PFSK-1 (cell line): ENCODE data around the gene KCNQ2.

Source experiments
- FOXP2 ChIP-seq: optimal IDR thresholded peaks from 2 replicates; pipeline ENCODE3; 2011; ENCODE audit warnings: borderline replicate concordance, control low read depth, inconsistent platforms; ENCODE audit not compliant: insufficient read depth; ENCODE audit errors: extremely low read length, extremely low read depth
- POLR2AphosphoS5 ChIP-seq: IDR thresholded peaks from 2 replicates; pipeline ENCODE4 v1.6.1; 2012; ENCODE audit warnings: low read depth, mild to moderate bottlenecking, control low read depth, low read length, moderate library complexity
- SIN3A ChIP-seq: IDR thresholded peaks from 2 replicates; pipeline ENCODE4 v1.6.1; 2012; ENCODE audit warnings: mild to moderate bottlenecking, low read length, moderate library complexity, borderline replicate concordance; ENCODE audit not compliant: insufficient read depth
- TAF1 ChIP-seq: IDR thresholded peaks from 2 replicates; pipeline ENCODE4 v1.6.1; 2012; ENCODE audit warnings: low read length, control low read depth, borderline replicate concordance; ENCODE audit not compliant: insufficient read depth
- TF ChIP-seq, protein P1 (sequence below), 2 experiments: IDR thresholded peaks; 2 replicates each; pipeline versions ENCODE4 v1.6.1 to v1.8.0; 2011 to 2012; ENCODE audit warnings: low read depth in 2 of 2, low read length in 2 of 2, control low read depth in 1 of 2, inconsistent platforms in 1 of 2, mild to moderate bottlenecking in 1 of 2, moderate library complexity in 1 of 2; ENCODE audit not compliant: insufficient read depth in 1 of 2

Gene KCNQ2

DNA sequence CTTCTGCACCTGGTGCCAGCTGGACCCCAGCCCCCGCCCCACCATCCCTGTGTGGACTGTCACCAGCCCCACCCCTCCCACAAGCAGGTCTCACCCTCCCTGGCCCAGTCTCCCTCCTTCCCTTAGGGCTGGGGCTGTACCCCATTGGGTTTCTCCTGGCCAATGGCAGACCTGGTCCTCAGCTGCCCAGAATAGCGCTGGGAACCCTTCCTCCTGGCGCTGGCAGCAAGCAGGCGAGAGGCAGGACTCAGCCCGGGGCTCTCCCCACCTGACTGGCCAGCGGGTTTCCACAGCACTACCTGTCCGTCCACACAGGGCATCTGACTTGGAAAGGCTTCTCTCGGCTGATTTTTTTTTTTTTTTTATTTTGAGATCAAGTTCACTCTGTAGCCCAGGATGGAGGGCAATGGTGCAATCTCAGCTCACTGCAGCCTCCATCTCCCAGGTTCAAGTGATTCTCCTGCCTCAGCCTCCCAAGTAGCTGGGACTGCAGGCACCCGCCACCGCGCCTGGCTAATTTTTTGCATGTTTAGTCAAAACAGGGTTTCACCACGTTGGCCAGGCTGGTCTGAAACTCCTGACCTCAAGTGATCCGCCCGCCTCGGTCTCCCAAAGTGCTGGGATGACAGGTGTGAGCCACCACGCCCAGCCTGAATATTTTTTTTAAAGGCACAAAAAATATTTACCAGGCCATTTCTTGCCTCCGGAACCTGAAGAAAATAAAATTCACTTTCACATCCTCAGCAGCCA, 89.7 kb downstream of the KCNQ2 start:
- no peak for TF ChIP-seq SIN3A
- TF ChIP-seq, protein P1, sequence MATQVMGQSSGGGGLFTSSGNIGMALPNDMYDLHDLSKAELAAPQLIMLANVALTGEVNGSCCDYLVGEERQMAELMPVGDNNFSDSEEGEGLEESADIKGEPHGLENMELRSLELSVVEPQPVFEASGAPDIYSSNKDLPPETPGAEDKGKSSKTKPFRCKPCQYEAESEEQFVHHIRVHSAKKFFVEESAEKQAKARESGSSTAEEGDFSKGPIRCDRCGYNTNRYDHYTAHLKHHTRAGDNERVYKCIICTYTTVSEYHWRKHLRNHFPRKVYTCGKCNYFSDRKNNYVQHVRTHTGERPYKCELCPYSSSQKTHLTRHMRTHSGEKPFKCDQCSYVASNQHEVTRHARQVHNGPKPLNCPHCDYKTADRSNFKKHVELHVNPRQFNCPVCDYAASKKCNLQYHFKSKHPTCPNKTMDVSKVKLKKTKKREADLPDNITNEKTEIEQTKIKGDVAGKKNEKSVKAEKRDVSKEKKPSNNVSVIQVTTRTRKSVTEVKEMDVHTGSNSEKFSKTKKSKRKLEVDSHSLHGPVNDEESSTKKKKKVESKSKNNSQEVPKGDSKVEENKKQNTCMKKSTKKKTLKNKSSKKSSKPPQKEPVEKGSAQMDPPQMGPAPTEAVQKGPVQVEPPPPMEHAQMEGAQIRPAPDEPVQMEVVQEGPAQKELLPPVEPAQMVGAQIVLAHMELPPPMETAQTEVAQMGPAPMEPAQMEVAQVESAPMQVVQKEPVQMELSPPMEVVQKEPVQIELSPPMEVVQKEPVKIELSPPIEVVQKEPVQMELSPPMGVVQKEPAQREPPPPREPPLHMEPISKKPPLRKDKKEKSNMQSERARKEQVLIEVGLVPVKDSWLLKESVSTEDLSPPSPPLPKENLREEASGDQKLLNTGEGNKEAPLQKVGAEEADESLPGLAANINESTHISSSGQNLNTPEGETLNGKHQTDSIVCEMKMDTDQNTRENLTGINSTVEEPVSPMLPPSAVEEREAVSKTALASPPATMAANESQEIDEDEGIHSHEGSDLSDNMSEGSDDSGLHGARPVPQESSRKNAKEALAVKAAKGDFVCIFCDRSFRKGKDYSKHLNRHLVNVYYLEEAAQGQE (IDR thresholded peaks at IDR 0.05; ENCODE audit: insufficient read depth in 1 of 2, low read depth in 2 of 2, low read length in 2 of 2), result no peak
- no peak for TF ChIP-seq FOXP2
- TF ChIP-seq POLR2AphosphoS5, result no peak
- TF ChIP-seq TAF1, result no peak

DNA sequence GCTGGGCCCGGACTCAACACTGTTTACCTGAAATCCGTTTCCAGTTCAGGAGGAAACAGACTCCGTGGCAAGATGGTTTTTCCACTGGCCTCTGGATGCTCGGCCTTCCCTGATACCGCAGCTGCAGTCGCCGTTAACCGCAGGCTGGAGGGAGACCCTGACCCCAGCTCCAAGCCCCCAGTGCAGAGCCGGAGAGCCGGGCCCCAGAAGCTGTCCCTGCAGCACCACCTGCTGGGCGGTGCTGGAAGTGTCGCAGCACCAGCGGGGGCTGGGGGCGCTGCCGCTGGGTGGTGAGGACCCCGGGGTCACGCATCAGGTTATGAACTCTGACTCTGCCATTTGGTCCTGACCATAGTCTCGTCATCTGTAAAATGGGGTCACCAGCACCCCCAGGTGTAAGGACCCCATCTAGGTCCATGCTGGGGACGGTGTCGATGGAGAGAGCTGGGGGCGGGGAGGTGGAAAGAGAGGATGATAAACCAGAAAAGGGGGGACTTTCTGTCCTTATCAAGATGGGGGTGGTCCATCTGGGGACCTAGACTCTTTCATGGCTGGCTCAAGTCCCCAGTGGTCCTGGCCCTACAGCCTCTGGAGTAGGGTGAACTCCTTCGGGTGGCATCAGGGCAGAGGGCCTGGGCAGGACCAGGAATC, 90.5 kb downstream of the KCNQ2 start:
- TF ChIP-seq FOXP2 (no peak), SIN3A (no peak), POLR2AphosphoS5 (no peak), TAF1 (no peak)
- TF ChIP-seq, protein P1 (IDR thresholded peaks at IDR 0.05; ENCODE audit: insufficient read depth in 1 of 2, low read depth in 2 of 2, low read length in 2 of 2), result no peak

DNA sequence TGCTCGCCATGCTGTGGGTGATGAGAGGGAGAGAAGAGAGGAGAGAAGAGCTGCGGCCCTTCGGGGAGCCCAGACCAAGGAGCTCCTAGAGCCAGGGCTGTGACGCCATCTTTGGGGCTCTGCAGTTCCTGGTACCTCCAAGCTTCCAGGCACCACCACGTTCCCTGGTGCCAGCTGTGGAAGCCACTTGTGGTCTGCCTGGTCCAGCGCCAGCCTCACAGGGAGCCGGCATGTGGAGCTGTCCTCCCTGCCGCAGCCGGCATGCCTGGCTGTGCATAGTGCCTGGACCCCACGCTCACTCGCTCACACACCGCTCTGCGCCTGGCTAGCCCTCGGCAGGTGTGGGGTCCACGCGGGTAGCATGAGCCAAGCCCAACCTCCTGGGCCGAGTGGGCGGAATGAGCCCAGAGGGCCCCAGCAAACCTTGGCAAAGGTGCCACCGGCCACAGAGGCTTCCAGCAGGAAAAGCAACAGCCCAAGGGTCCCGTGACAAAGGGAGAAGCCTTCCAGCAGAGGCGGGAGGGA, 92.0 kb downstream of the KCNQ2 start:
- no peak for TF ChIP-seq TAF1
- no peak for TF ChIP-seq FOXP2
- TF ChIP-seq POLR2AphosphoS5, result no peak
- TF ChIP-seq, protein P1 (IDR thresholded peaks at IDR 0.05; ENCODE audit: insufficient read depth in 1 of 2, low read depth in 2 of 2, low read length in 2 of 2), result no peak
- no peak for TF ChIP-seq SIN3A

DNA sequence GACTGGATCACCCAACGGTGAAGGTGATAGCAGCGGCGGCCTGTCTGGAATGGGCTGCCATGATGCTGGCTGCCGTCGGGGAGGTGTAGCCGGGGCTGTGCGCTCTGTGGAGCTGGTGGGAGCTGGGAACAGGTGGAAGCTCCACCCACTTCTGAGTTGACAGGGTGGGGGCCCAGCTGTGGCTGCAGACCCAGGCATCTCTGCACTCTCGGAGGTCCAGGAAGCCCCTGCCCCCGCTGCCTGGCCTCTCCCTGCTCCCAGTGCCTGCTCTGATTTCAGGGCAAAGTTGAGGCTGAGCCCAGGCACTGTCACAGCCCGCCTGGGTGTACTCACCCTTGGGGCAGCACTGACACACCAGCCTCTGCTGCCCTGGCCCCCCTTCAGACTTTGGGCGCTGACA, 93.2 kb downstream of the KCNQ2 start:
- TF ChIP-seq TAF1, result no peak
- TF ChIP-seq POLR2AphosphoS5, result no peak
- TF ChIP-seq FOXP2, result no peak
- TF ChIP-seq, protein P1 (IDR thresholded peaks at IDR 0.05; ENCODE audit: insufficient read depth in 1 of 2, low read depth in 2 of 2, low read length in 2 of 2), result no peak
- no peak for TF ChIP-seq SIN3A
